Measurements from ENCODE around the gene SMCHD1. TPM values are rescaled to one million over a fixed set of nuclear protein-coding genes. Genes with fewer than 3 reads are reported as not detected.

Gene SMCHD1
- total RNA-seq, 4 donors from 2014 or later, result 28.2 to 55.8 (median 31.9) TPM

GRCh38 chr18:2709316-2709715 is 53.8 kb downstream of the SMCHD1 start:
- 67 to 72% methylated on average over 4 of the region's 4 CpGs for WGBS, 2 donors
- intact Hi-C loops (cut with DNase I; ENCODE audit: low total_unique reads), result no loop called here
- H3K4me3 ChIP-seq (ENCODE audit: low read depth, poor library complexity, severe bottlenecking), result no peak overlapping the region
- DNase-seq (ENCODE audit: low spot score in 2 of 2), result no peak
- TF ChIP-seq POLR2A (IDR thresholded peaks at IDR 0.05) (no peak), CTCF (IDR thresholded peaks at IDR 0.05) (no peak)

- DNase-seq (ENCODE audit: low spot score in 2 of 2), result no peak
- intact Hi-C loops (cut with DNase I; ENCODE audit: low total_unique reads), result no loop called here
- no peak overlapping the region for H3K4me3 ChIP-seq (ENCODE audit: low read depth, poor library complexity, severe bottlenecking)
- TF ChIP-seq POLR2A (IDR thresholded peaks at IDR 0.05), result no peak
- no peak for TF ChIP-seq CTCF (IDR thresholded peaks at IDR 0.05)
Measured at GRCh38 chr18:2714140-2714539, 58.6 kb downstream of the SMCHD1 start.

- 96% methylated on average over 3 of the region's 3 CpGs for WGBS, 2 donors
- no peak for DNase-seq (ENCODE audit: low spot score in 2 of 2)
- intact Hi-C loops (cut with DNase I; ENCODE audit: low total_unique reads), result no loop called here
- TF ChIP-seq CTCF (IDR thresholded peaks at IDR 0.05) (no peak), POLR2A (IDR thresholded peaks at IDR 0.05) (no peak)
- H3K4me3 ChIP-seq (ENCODE audit: low read depth, poor library complexity, severe bottlenecking), result no peak overlapping the region
Measured at GRCh38 chr18:2715990-2716389, 60.5 kb downstream of the SMCHD1 start.

GRCh38 chr18:2716394-2717326 is 61.1 kb downstream of the SMCHD1 start:
- intact Hi-C loops (cut with DNase I; ENCODE audit: low total_unique reads), result no loop called here
- H3K4me3 ChIP-seq (ENCODE audit: low read depth, poor library complexity, severe bottlenecking), result no peak overlapping the region
- TF ChIP-seq CTCF (IDR thresholded peaks at IDR 0.05) (no peak), POLR2A (IDR thresholded peaks at IDR 0.05) (no peak)
- no peak for DNase-seq (ENCODE audit: low spot score in 2 of 2)
- WGBS, 2 donors, result 68 to 81% methylated on average over 6 of the region's 6 CpGs

GRCh38 chr18:2717407-2717806 is 61.9 kb downstream of the SMCHD1 start:
- WGBS, 2 donors, result 94 to 96% methylated on average over 5 of the region's 5 CpGs

More at GRCh38 chr18:2717407-2717806, 61.9 kb downstream of the SMCHD1 start:
- intact Hi-C loops (cut with DNase I; ENCODE audit: low total_unique reads), result no loop called here
- TF ChIP-seq CTCF (IDR thresholded peaks at IDR 0.05) (no peak), POLR2A (IDR thresholded peaks at IDR 0.05) (no peak)
- DNase-seq (ENCODE audit: low spot score in 2 of 2), result no peak
- no peak overlapping the region for H3K4me3 ChIP-seq (ENCODE audit: low read depth, poor library complexity, severe bottlenecking)

Measured in lower leg skin (tissue), 4 donors.